HepG2 (cell line): ENCODE results near the gene HBE1. TPM values are rescaled to one million over a fixed set of nuclear protein-coding genes. Genes with fewer than 3 reads are reported as not detected.

Experiments
- ATAC-seq: fragments of 200-7000 bp; cut with Tn5 transposase; 3 replicates; pipeline ENCODE4 v1.9.1; 2020; ENCODE audit warnings: mild to moderate bottlenecking, moderate library complexity
- BruUV-seq: library from RNA; stranded (reverse); fragments of 400-500 nt; replicated peaks from 2 replicates; lab custom pipeline; 2021; lab: Mats Ljungman, UMichigan
- CTCF ChIA-PET: fragments of 300-600 bp; formaldehyde crosslinking; extraction: SDS; loops from one replicate; lab custom pipeline; 2021; ENCODE audit warnings: low total read pairs, inconsistent platforms, low intra/inter-chr PET ratio; lab: Yijun Ruan, JAX
- POLR2A ChIA-PET: fragments of 350-600 bp; sonication (Branson Sonifier 250); formaldehyde crosslinking; loops from one replicate; lab custom pipeline; 2020; ENCODE audit warnings: antibody characterized with exemption, inconsistent platforms; lab: Yijun Ruan, JAX
- DNase-seq: peaks from one replicate; pipeline ENCODE4 v3.0.0-alpha.2; 2015; ENCODE audit warnings: low spot score
- FAIRE-seq: peaks from 3 replicates; lab custom pipeline; 2011; peaks lifted over from hg19 to GRCh38; lab: Jason Lieb, UNC
- H2AFZ ChIP-seq: one replicate; pipeline ENCODE4 v1.6.1; 2011; ENCODE audit warnings: low read length, inconsistent platforms
- H3K27ac ChIP-seq: fragments of 300-600 bp; 3 replicates; pipeline ENCODE4 v1.8.0; 2011; ENCODE audit warnings: mixed run types, mild to moderate bottlenecking, mixed read lengths, low read length, inconsistent platforms; ENCODE audit not compliant: insufficient read depth; ENCODE audit errors: extremely low read length
- H3K27me3 ChIP-seq, 2 experiments: fragments of 200-600 bp in 1 of 2; 2 replicates in 1 of 2; 3 replicates in 1 of 2; pipeline versions ENCODE4 v1.6.0 to v1.8.0; 2011; ENCODE audit warnings: low read length in 2 of 2, mild to moderate bottlenecking in 2 of 2, moderate library complexity in 2 of 2, inconsistent platforms in 1 of 2; ENCODE audit not compliant: insufficient read depth in 2 of 2, control insufficient read depth in 1 of 2
- H3K36me3 ChIP-seq, 2 experiments: fragments of 200-600 bp in 1 of 2; replicated peaks in 1 of 2; 2 replicates in 1 of 2; 3 replicates in 1 of 2; pipeline versions ENCODE4 v1.5.1 to v1.8.0; 2011; ENCODE audit warnings: low read length in 2 of 2, inconsistent platforms in 1 of 2; ENCODE audit not compliant: insufficient read depth in 2 of 2, control insufficient read depth in 1 of 2
- H3K4me1 ChIP-seq: 2 replicates; pipeline ENCODE4 v1.5.1; 2012; ENCODE audit warnings: low read length, inconsistent platforms; ENCODE audit not compliant: insufficient read depth
- H3K4me2 ChIP-seq: 2 replicates; pipeline ENCODE4 v1.6.0; 2011; ENCODE audit warnings: low read depth, low read length, inconsistent platforms
- H3K4me3 ChIP-seq, 3 experiments: fragments of 200-600 bp in 1 of 3; sonication (generic), shearing (Covaris generic) in 1 of 3; replicated peaks in 1 of 3; 2 replicates each; pipeline ENCODE4 v1.5.1; 2011 to 2016; ENCODE audit warnings: low read length in 3 of 3, inconsistent platforms in 2 of 3, low read depth in 2 of 3, mild to moderate bottlenecking in 2 of 3, control low read depth in 1 of 3, mixed read lengths in 1 of 3; ENCODE audit not compliant: insufficient read depth in 1 of 3
- H3K79me2 ChIP-seq: one replicate; pipeline ENCODE4 v1.6.1; 2011; ENCODE audit warnings: low read length, inconsistent platforms; ENCODE audit not compliant: insufficient read depth
- H3K9ac ChIP-seq: 2 replicates; pipeline ENCODE4 v1.6.0; 2011; ENCODE audit warnings: mild to moderate bottlenecking, low read depth, low read length, inconsistent platforms; ENCODE audit not compliant: insufficient read depth
- H3K9me3 ChIP-seq: 2 replicates; pipeline ENCODE4 v1.5.1; 2012; ENCODE audit warnings: mild to moderate bottlenecking, low read length
- H4K20me1 ChIP-seq: 2 replicates; pipeline ENCODE4 v1.6.0; 2011; ENCODE audit warnings: inconsistent platforms, mild to moderate bottlenecking, low read length, moderate library complexity; ENCODE audit not compliant: insufficient read depth
- DMTF1 ChIP-seq: sonication (generic); formaldehyde crosslinking; IDR thresholded peaks from 2 replicates; pipeline ENCODE4 v1.4.0; 2020; ENCODE audit warnings: mild to moderate bottlenecking, missing genetic modification reagents
- ETV5 ChIP-seq: IDR thresholded peaks from 2 replicates; pipeline ENCODE4 v1.6.1; 2018; ENCODE audit warnings: missing biosample characterization, missing genetic modification reagents, inconsistent platforms, borderline replicate concordance
- GABPA ChIP-seq, 2 experiments: IDR thresholded peaks; 2 replicates each; pipeline ENCODE4 v1.6.1; 2011 to 2016; ENCODE audit warnings: low read depth in 2 of 2, low read length in 1 of 2, missing biosample characterization in 1 of 2, missing genetic modification characterization in 1 of 2
- JUND ChIP-seq: sonication (generic); formaldehyde crosslinking; IDR thresholded peaks from 2 replicates; pipeline ENCODE4 v1.8.0; 2022; ENCODE audit warnings: mild to moderate bottlenecking, missing genetic modification reagents
- NFATC3 ChIP-seq: sonication (generic); formaldehyde crosslinking; IDR thresholded peaks from 2 replicates; pipeline ENCODE4 v1.5.1; 2020; ENCODE audit warnings: mild to moderate bottlenecking, missing genetic modification reagents
- ZFP1 ChIP-seq: IDR thresholded peaks from 2 replicates; pipeline ENCODE4 v1.6.1; 2016
- ZFX ChIP-seq: sonication (generic); formaldehyde crosslinking; IDR thresholded peaks from 2 replicates; pipeline ENCODE4 v1.4.0; 2020; ENCODE audit warnings: mild to moderate bottlenecking, low read depth, missing genetic modification reagents, moderate library complexity
- ZNF33A ChIP-seq: sonication (generic); formaldehyde crosslinking; IDR thresholded peaks from 2 replicates; pipeline ENCODE4 v1.5.1; 2020; ENCODE audit warnings: missing genetic modification reagents, mild to moderate bottlenecking, moderate library complexity, borderline replicate concordance
- ZNF670 ChIP-seq: sonication (generic); formaldehyde crosslinking; IDR thresholded peaks from 2 replicates; pipeline ENCODE4 v1.8.0; 2022; ENCODE audit warnings: mild to moderate bottlenecking, missing genetic modification reagents, borderline replicate concordance
- ZNF776 ChIP-seq: sonication (generic); formaldehyde crosslinking; IDR thresholded peaks from 2 replicates; pipeline ENCODE4 v1.4.0; 2020; ENCODE audit warnings: mild to moderate bottlenecking, missing genetic modification reagents
- WGBS: methylation state at CpG from one replicate; pipeline ENCODE4 v1.1.6; 2017; ENCODE audit warnings: low lambda C conversion rate; 5-methylcytosine and 5-hydroxymethylcytosine counted together
- in situ Hi-C: cut with HindIII; loops from 2 replicates; pipeline ENCODE4 v1.10.0; 2017; ENCODE audit warnings: low pct_unique_long_range_greater_than_20kb; ENCODE audit not compliant: extremely low pct_ligation_motif_present
- intact Hi-C: fragments of 100-400 bp; cut with micrococcal nuclease; formaldehyde crosslinking; loops from one replicate; pipeline ENCODE4 v1.10.0; 2022; ENCODE audit not compliant: unreplicated experiment
- polyA plus RNA-seq, 8 experiments: library from polyadenylated mRNA; depleted of rRNA in 3 of 8; stranded (reverse) in 7 of 8; unstranded in 1 of 8; fragments of >200 nt; fragmentation: Illumina TruSeq in 4 of 8; extraction: Trizol in 4 of 8; gene quantifications; 2 replicates each; pipeline versions ENCODE4 v1.2.1 to v1.2.3, GENCODE V29; 2011 to 2016; ENCODE audit warnings: low read depth in 4 of 8, missing spikeins in 1 of 8, mixed read lengths in 1 of 8; ENCODE audit not compliant: insufficient read depth in 1 of 8
- total RNA-seq, 5 experiments: library from RNA; depleted of rRNA; stranded (reverse); fragments of >200 nt; fragmentation: Illumina TruSeq; extraction: Trizol; gene quantifications; 2 replicates each; pipeline ENCODE4 v1.2.3, GENCODE V29; 2016; ENCODE audit warnings: low read depth in 1 of 5
- TF ChIP-seq, protein P1 (sequence below): sonication (generic); formaldehyde crosslinking; IDR thresholded peaks from 2 replicates; pipeline ENCODE4 v1.9.0; 2021; ENCODE audit warnings: missing genetic modification reagents, mild to moderate bottlenecking, borderline replicate concordance
- TF ChIP-seq, protein P2 (sequence below): sonication (generic); formaldehyde crosslinking; conservative IDR thresholded peaks from 2 replicates; pipeline ENCODE4 v1.5.0; 2020; ENCODE audit warnings: missing genetic modification reagents

Gene HBE1
- total and polyA plus RNA-seq, 2 of the 13 experiments (the other 11 are each of a cell fraction or from before 2014, with no cell fraction given): 0.24 to 0.35 TPM

DNA sequence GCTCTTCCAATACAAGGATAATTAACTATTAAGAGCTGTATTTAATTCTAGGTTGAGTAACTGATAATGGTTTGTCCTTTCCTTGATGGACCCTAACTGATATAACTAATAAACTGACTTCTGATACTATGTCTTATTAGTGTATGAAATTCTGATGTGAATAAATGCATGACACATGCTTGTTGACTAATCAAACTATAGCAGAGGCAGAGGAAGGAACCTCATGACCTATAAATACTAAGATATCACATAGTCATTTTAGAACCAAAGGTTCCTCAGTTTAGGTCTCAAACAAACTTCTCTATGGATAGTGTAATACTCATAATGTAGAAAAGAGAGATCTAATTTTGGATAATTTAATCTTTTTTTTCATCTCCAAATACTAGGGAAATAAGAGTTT lies 30.7 kb downstream of the HBE1 start (continued):
- TF ChIP-seq, protein P1, sequence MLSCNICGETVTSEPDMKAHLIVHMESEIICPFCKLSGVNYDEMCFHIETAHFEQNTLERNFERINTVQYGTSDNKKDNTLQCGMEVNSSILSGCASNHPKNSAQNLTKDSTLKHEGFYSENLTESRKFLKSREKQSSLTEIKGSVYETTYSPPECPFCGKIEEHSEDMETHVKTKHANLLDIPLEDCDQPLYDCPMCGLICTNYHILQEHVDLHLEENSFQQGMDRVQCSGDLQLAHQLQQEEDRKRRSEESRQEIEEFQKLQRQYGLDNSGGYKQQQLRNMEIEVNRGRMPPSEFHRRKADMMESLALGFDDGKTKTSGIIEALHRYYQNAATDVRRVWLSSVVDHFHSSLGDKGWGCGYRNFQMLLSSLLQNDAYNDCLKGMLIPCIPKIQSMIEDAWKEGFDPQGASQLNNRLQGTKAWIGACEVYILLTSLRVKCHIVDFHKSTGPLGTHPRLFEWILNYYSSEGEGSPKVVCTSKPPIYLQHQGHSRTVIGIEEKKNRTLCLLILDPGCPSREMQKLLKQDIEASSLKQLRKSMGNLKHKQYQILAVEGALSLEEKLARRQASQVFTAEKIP (CRISPR knock-in tag): no peak
- TF ChIP-seq ZNF33A: no peak
- TF ChIP-seq JUND (CRISPR knock-in tag): no peak
- TF ChIP-seq ZNF670: no peak
- no peak for TF ChIP-seq ZFP1 (CRISPR knock-in tag)
- no peak for TF ChIP-seq DMTF1 (CRISPR knock-in tag)
- TF ChIP-seq NFATC3: no peak
- TF ChIP-seq ZNF776 (CRISPR knock-in tag): no peak
- TF ChIP-seq ETV5 (CRISPR knock-in tag): no peak
- TF ChIP-seq ZFX (CRISPR knock-in tag): no peak

DNA sequence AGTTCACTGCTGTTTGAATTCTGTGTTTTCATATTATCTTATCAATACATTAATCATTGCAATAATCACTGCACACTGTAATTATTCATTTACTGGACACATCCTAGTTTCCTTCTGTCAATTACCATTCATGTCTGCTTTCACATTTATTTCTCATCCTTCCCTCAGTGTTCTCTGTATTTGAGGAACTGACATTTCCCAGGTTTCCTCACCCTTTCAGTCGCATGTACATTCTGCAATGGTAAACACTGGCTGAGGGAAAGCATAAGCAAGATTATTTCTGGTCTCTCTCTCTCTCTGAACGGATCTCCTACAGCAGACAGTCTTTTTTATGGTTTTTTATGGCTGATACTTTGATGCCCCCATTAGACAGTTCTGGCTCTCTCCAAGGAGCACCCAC lies 31.3 kb downstream of the HBE1 start:
- in situ Hi-C loops: no loop called here

More for the DNA sequence above, 31.3 kb downstream of the HBE1 start:
- H3K4me3 ChIP-seq: no peak overlapping the region
- H3K4me2 ChIP-seq: no peak overlapping the region
- intact Hi-C loops: no loop called here
- H3K27me3 ChIP-seq: 0 out of 5 replicates have a peak, but pooled peaks cover 0 to 3% of the 10 kb centered on the region in 2 experiments
- POLR2A ChIA-PET: no interaction called here
- DNase-seq: no peak
- no peaks in the 10 kb centered on the region for H3K79me2 ChIP-seq
- no TSS peak for BruUV-seq
- H4K20me1 ChIP-seq: no peaks in the 10 kb centered on the region; the same call in 1 of the 2 replicates
- no peak overlapping the region for H3K27ac ChIP-seq
- H3K36me3 ChIP-seq: no peaks in the 10 kb centered on the region
- no peak overlapping the region for H3K9ac ChIP-seq
- ATAC-seq: no peak
- no peaks in the 10 kb centered on the region for H3K4me1 ChIP-seq
- no peak overlapping the region for H2AFZ ChIP-seq
- FAIRE-seq: no peak
- WGBS: 2% methylated on average over 2 of the region's 2 CpGs
- CTCF ChIA-PET: no interaction called here
- TF ChIP-seq, protein P2, sequence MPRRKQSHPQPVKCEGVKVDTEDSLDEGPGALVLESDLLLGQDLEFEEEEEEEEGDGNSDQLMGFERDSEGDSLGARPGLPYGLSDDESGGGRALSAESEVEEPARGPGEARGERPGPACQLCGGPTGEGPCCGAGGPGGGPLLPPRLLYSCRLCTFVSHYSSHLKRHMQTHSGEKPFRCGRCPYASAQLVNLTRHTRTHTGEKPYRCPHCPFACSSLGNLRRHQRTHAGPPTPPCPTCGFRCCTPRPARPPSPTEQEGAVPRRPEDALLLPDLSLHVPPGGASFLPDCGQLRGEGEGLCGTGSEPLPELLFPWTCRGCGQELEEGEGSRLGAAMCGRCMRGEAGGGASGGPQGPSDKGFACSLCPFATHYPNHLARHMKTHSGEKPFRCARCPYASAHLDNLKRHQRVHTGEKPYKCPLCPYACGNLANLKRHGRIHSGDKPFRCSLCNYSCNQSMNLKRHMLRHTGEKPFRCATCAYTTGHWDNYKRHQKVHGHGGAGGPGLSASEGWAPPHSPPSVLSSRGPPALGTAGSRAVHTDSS (CRISPR knock-in tag): no peak
- TF ChIP-seq GABPA (IDR thresholded peaks at IDR 0.05; ENCODE audit: low read depth, low read length) (no peak), GABPA (CRISPR knock-in tag; IDR thresholded peaks at IDR 0.05; ENCODE audit: low read depth) (no peak)
- TF ChIP-seq, all 625 proteins: peak for 0
- H3K9me3 ChIP-seq: no peaks in the 10 kb centered on the region
